Urinary bladder (tissue), 4 donors: ENCODE measurements around the gene MUC21. TPM values are rescaled to one million over a fixed set of nuclear protein-coding genes. Genes with fewer than 3 reads are reported as not detected.

Experiments used
- DNase-seq: peaks from one replicate; pipeline ENCODE4 v3.0.0-alpha.2; 2015; ENCODE audit errors: extremely low spot score
- H3K27ac ChIP-seq: one replicate; pipeline ENCODE4 v1.5.1; 2013; ENCODE audit warnings: low read depth, mild to moderate bottlenecking, moderate library complexity
- H3K36me3 ChIP-seq: one replicate; pipeline ENCODE4 v1.6.1; 2013; ENCODE audit warnings: mild to moderate bottlenecking, moderate library complexity; ENCODE audit not compliant: insufficient read depth
- H3K4me1 ChIP-seq: one replicate; pipeline ENCODE4 v1.6.1; 2013; ENCODE audit warnings: mild to moderate bottlenecking, moderate library complexity; ENCODE audit not compliant: insufficient read depth
- H3K4me3 ChIP-seq: one replicate; pipeline ENCODE4 v1.5.1; 2013; ENCODE audit warnings: low read depth, low read length
- WGBS: extraction: QIAGEN DNeasy Blood & Tissue Kit; methylation state at CpG from one replicate; pipeline ENCODE4 v1.1.7; 2013; 5-methylcytosine and 5-hydroxymethylcytosine counted together
- polyA plus RNA-seq: library from polyadenylated mRNA; stranded (reverse); fragments of 200-250 nt; gene quantifications from one replicate; pipeline ENCODE4 v1.2.3, GENCODE V29; 2013
- total RNA-seq: library from RNA; depleted of rRNA; stranded (reverse); fragments of >200 nt; gene quantifications from one replicate; pipeline ENCODE4 v1.2.3, GENCODE V29; 2014
- donor health status: healthy with polysubstance abuse.
- donor health status: healthy.

The MUC21 gene
- total and polyA plus RNA-seq, 2 donors = not detected

GRCh38 chr6:31033075-31033474, 49.6 kb downstream of the MUC21 start:
- 90% methylated on average over 4 of the region's 4 CpGs for WGBS
- H3K27ac ChIP-seq = no peak overlapping the region

DNA sequence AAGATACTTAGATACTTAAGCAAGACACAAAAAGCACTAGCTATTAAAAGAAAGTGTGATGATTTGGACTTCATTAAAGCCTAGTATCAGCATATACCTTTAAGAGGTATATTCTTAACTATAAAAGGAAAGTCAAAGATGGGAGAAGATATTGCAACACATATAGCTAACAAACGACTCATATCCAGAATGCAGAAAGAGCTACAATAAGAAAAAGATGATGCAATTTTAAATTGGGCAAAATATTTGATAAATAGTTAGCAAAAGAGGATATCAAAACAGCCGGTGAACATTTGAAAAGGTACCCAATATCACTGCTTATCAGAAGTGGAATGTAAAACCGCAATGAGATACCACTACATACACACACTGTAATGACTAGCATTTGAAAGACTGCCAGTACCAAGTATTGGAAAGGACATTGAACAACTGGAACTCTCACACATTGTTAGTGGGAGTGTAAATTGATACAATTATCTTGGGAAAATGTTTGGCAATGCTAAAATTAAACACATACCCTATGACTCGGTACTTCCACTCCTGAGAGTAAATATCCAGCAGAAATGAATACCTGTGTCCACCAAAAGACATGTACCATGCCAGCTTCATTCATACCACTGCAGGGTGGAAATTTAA, 52.5 kb downstream of the MUC21 start:
- 67% methylated on average over 4 of the region's 4 CpGs for WGBS
- no peaks in the 10 kb centered on the region for H3K4me1 ChIP-seq
- H3K27ac ChIP-seq = no peak overlapping the region
- no peak overlapping the region for H3K4me3 ChIP-seq
- H3K36me3 ChIP-seq = no peaks in the 10 kb centered on the region
- no peak for DNase-seq

More at GRCh38 chr6:31033075-31033474, 49.6 kb downstream of the MUC21 start:
- Histone ChIP-seq H3K4me3 (no peak overlapping the region), H3K36me3 (no peaks in the 10 kb centered on the region), H3K4me1 (no peaks in the 10 kb centered on the region)
- DNase-seq = no peak

- no peak overlapping the region for H3K27ac ChIP-seq
- no peak for DNase-seq
- no peaks in the 10 kb centered on the region for H3K36me3 ChIP-seq
- WGBS = 81% methylated on average over 7 of the region's 7 CpGs
- H3K4me1 ChIP-seq = no peaks in the 10 kb centered on the region
- H3K4me3 ChIP-seq = no peak overlapping the region
These were observed 53.7 kb downstream of the MUC21 start for GRCh38 chr6:31037169-31037568.

GRCh38 chr6:31037682-31038081, 54.2 kb downstream of the MUC21 start:
- H3K27ac ChIP-seq = no peak overlapping the region
- no peak for DNase-seq
- H3K4me1 ChIP-seq = no peaks in the 10 kb centered on the region
- H3K36me3 ChIP-seq = no peaks in the 10 kb centered on the region
- 42% methylated on average over 3 of the region's 3 CpGs for WGBS
- H3K4me3 ChIP-seq = no peak overlapping the region

DNA sequence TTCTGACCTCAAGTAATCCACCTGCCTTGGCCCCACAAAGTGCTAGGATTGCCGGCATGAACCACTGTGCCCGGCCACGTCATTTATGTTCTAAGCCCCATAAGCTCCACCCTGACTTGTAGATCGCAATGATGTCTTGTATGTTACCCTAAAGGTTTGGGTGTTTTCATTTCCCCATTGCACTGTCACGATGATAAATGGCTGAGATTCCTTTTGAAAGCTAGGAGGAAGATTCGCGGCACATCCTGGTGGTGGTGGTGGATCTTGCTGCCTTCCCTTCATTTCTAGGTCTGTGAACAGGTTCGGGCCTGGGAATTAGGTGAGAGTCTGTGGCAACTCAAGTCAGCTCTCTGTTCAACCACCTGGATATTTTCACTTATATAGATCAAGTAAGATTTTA, 55.0 kb downstream of the MUC21 start:
- H3K27ac ChIP-seq = no peak overlapping the region
- WGBS = 93% methylated on average over 8 of the region's 8 CpGs

More for the DNA sequence above, 55.0 kb downstream of the MUC21 start:
- no peak overlapping the region for H3K4me3 ChIP-seq
- DNase-seq = no peak
- no peaks in the 10 kb centered on the region for H3K4me1 ChIP-seq
- no peaks in the 10 kb centered on the region for H3K36me3 ChIP-seq

Other genes starting within 250 kb of the MUC21 start
- gene FLOT1, start 241.0 kb upstream of the MUC21 start, total RNA-seq = 40.0 TPM
- 298 TPM for gene FLOT1, start 241.0 kb upstream of the MUC21 start, polyA plus RNA-seq
- 4.8 TPM for gene IER3, start 239.2 kb upstream of the MUC21 start, total RNA-seq
- gene IER3, start 239.2 kb upstream of the MUC21 start, polyA plus RNA-seq = 71.9 TPM
- gene DDR1, start 99.2 kb upstream of the MUC21 start, total RNA-seq = 33.8 TPM
- gene DDR1, start 99.2 kb upstream of the MUC21 start, polyA plus RNA-seq = 44.7 TPM
- gene GTF2H4, start 75.5 kb upstream of the MUC21 start, total RNA-seq = 26.2 TPM
- 25.7 TPM for gene GTF2H4, start 75.5 kb upstream of the MUC21 start, polyA plus RNA-seq
- gene VARS2, start 69.5 kb upstream of the MUC21 start, total RNA-seq = 14.4 TPM
- 10.3 TPM for gene VARS2, start 69.5 kb upstream of the MUC21 start, polyA plus RNA-seq
- not detected for gene SFTA2, start 51.5 kb upstream of the MUC21 start, total RNA-seq
- gene SFTA2, start 51.5 kb upstream of the MUC21 start, polyA plus RNA-seq = not detected
- gene MUCL3, start 42.7 kb upstream of the MUC21 start, total RNA-seq = not detected
- not detected for gene MUCL3, start 42.7 kb upstream of the MUC21 start, polyA plus RNA-seq
- gene MUC22, start 26.8 kb downstream of the MUC21 start, total RNA-seq = not detected
- not detected for gene MUC22, start 26.8 kb downstream of the MUC21 start, polyA plus RNA-seq
- gene C6orf15, start 128.9 kb downstream of the MUC21 start, total RNA-seq = not detected
- not detected for gene C6orf15, start 128.9 kb downstream of the MUC21 start, polyA plus RNA-seq
- gene PSORS1C1, start 131.1 kb downstream of the MUC21 start, total RNA-seq = 0.48 TPM
- 6.8 TPM for gene PSORS1C1, start 131.1 kb downstream of the MUC21 start, polyA plus RNA-seq
- gene CDSN, start 136.7 kb downstream of the MUC21 start, total RNA-seq = not detected
- not detected for gene CDSN, start 136.7 kb downstream of the MUC21 start, polyA plus RNA-seq
- gene PSORS1C2, start 155.3 kb downstream of the MUC21 start, total RNA-seq = not detected
- gene PSORS1C2, start 155.3 kb downstream of the MUC21 start, polyA plus RNA-seq = not detected
- 18.2 TPM for gene CCHCR1, start 174.1 kb downstream of the MUC21 start, total RNA-seq
- 16.0 TPM for gene CCHCR1, start 174.1 kb downstream of the MUC21 start, polyA plus RNA-seq
- gene TCF19, start 174.9 kb downstream of the MUC21 start, total RNA-seq = 12.7 TPM
- 7.9 TPM for gene TCF19, start 174.9 kb downstream of the MUC21 start, polyA plus RNA-seq
- 3.0 TPM for gene POU5F1, start 187.0 kb downstream of the MUC21 start, total RNA-seq
- 4.4 TPM for gene POU5F1, start 187.0 kb downstream of the MUC21 start, polyA plus RNA-seq